HG02970 (cell line): ENCODE data around the gene UMODL1.

Experiments used
- ATAC-seq: cut with Tn5 transposase; IDR thresholded peaks from one replicate; pipeline ENCODE4 v1.9.1; 2021; ENCODE audit warnings: mild to moderate bottlenecking, moderate library complexity, moderate number of reproducible peaks; ENCODE audit not compliant: unreplicated experiment, low FRiP score

Gene UMODL1

DNA sequence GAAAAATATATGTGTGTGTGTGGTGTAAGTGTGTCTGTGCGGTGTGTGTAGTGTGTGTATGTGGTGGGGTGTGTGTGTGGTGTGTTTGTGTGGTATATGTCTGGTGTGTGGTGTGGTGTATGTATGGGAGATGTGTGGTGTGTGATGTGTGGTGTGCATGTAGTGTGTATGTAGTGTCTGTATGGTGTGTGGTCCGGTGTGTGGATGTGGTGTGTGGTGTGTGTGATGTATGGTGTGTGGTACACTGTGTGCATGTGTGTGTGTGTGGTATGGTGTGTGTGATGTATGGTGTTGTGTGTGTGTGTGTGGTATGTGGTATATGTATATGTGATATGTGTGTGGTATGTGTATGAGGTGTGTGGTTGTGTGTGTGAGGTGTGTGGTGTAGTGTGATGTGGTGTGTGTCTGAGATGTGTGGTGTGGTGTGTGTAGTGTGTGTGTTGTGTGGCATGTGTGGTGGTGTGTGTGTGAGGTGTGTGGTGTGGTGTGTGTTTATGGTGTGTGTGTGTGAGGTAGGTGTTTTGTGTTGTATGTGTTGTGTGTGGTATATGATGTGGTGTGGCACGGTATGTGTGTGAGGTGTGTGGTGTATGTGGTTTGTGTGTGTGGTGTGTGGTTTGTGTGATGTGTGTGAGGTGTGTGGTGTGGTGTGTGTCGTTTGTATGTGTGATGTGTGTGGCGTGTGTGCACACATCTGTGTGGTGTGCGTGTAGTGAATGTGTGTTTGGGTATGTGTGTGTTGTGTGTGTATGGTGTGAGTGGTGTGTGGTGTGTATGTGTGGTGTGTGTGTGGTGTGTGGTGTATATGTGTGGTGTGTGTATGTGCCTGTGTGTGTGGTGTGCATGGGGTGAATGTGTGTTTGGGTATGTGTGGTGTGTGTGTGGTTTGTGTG, 112.5 kb downstream of the UMODL1 start:
- ATAC-seq = no peak

GRCh38 chr21:42186591-42186990, 115.5 kb downstream of the UMODL1 start:
- no peak for ATAC-seq

- peak; percentile 74 for ATAC-seq
Measured at GRCh38 chr21:42187976-42188653, 117.0 kb downstream of the UMODL1 start.

DNA sequence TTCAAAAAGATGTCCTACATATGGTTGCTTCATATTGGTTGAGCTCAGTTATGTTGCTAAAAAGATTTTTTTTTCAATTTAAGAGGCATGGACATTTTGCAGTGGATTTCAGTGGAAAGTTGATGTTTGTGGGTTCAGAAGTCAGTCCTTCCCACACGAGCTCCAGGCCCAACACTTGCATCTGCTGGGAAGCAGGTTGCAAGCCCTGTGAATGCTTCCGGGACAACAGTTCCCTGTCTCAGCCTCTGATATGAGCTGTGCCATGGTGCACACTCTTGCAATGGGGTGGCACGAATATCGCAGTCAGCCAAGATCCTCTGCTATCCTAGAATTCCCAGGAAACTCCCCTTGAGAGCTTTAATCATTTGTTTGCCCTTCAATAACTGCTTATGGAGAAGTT, 117.5 kb downstream of the UMODL1 start:
- ATAC-seq = no peak

GRCh38 chr21:42189431-42189830, 118.3 kb downstream of the UMODL1 start:
- ATAC-seq = no peak

GRCh38 chr21:42189860-42190485, 118.9 kb downstream of the UMODL1 start:
- no peak for ATAC-seq

GRCh38 chr21:42190486-42190863, 119.4 kb downstream of the UMODL1 start:
- ATAC-seq = no peak

DNA sequence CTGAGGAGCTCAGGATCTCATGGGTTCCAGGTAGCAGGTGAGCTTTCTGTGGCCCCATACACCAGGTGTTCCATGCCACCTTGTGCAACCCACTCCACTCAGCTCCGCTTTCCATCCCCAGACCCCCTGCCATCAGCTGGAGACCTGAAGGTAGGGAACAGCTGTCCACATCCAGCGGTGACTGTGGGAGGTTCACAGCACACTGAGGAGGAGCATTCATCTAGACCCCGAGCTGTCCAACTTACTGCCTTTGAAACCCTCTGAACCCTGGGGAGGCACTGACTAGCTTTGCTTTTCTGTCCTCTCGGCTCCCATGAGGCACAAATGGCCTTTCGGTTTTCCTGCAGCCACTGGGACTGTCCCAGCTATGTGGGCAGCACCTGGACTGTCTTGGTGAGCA, 119.9 kb downstream of the UMODL1 start:
- no peak for ATAC-seq

- ATAC-seq = no peak
Measured at GRCh38 chr21:42191696-42192595, 120.8 kb downstream of the UMODL1 start.
